HepG2 (cell line): Measurements from ENCODE around the gene PRUNE1. TPM values are rescaled to one million over a fixed set of nuclear protein-coding genes. Genes with fewer than 3 reads are reported as not detected.

Source experiments
- E2F2 ChIP-seq: sonication (generic); formaldehyde crosslinking; IDR thresholded peaks from 2 replicates; pipeline ENCODE4 v1.4.0; 2020; ENCODE audit warnings: missing genetic modification reagents, borderline replicate concordance
- GFI1 ChIP-seq: sonication (generic); formaldehyde crosslinking; IDR thresholded peaks from 2 replicates; pipeline ENCODE4 v1.5.0; 2020; ENCODE audit warnings: missing genetic modification reagents, mild to moderate bottlenecking, borderline replicate concordance
- HNRNPK ChIP-seq: fragments of 200-400 bp; formaldehyde crosslinking; IDR thresholded peaks from 2 replicates; pipeline ENCODE4 v1.6.1; 2018; ENCODE audit warnings: low read length, low read depth, moderate library complexity, mild to moderate bottlenecking; ENCODE audit not compliant: poor library complexity, severe bottlenecking
- HOXA5 ChIP-seq: sonication (generic); formaldehyde crosslinking; IDR thresholded peaks from 2 replicates; pipeline ENCODE4 v1.4.0; 2020; ENCODE audit warnings: missing genetic modification reagents
- MLLT10 ChIP-seq: sonication (generic); formaldehyde crosslinking; IDR thresholded peaks from 2 replicates; pipeline ENCODE4 v1.4.0; 2020; ENCODE audit warnings: missing genetic modification reagents
- PRDM10 ChIP-seq: sonication (generic); formaldehyde crosslinking; IDR thresholded peaks from 2 replicates; pipeline ENCODE4 v1.4.0; 2020; ENCODE audit warnings: low read depth, missing genetic modification reagents
- SALL2 ChIP-seq: sonication (generic); formaldehyde crosslinking; IDR thresholded peaks from 2 replicates; pipeline ENCODE4 v1.8.1; 2023; ENCODE audit warnings: mild to moderate bottlenecking, missing genetic modification reagents, inconsistent platforms
- STAG1 ChIP-seq: sonication (generic); formaldehyde crosslinking; IDR thresholded peaks from 2 replicates; pipeline ENCODE4 v1.4.0; 2020; ENCODE audit warnings: missing genetic modification reagents
- ZC3H13 ChIP-seq: sonication (generic); formaldehyde crosslinking; IDR thresholded peaks from 2 replicates; pipeline ENCODE4 v1.8.1; 2023; ENCODE audit warnings: mild to moderate bottlenecking, missing genetic modification reagents, moderate library complexity
- ZNF512B ChIP-seq: sonication (generic); formaldehyde crosslinking; IDR thresholded peaks from 2 replicates; pipeline ENCODE4 v1.5.1; 2020; ENCODE audit warnings: missing genetic modification reagents, mild to moderate bottlenecking, borderline replicate concordance
- ZNF639 ChIP-seq: conservative IDR thresholded peaks from 2 replicates; pipeline ENCODE4 v1.6.1; 2018; ENCODE audit warnings: missing genetic modification reagents
- ZNF816 ChIP-seq: sonication (generic); formaldehyde crosslinking; IDR thresholded peaks from 2 replicates; pipeline ENCODE4 v1.8.0; 2022; ENCODE audit warnings: missing genetic modification reagents, mild to moderate bottlenecking, borderline replicate concordance
- polyA plus RNA-seq, 8 experiments: library from polyadenylated mRNA; depleted of rRNA in 3 of 8; stranded (reverse) in 7 of 8; unstranded in 1 of 8; fragments of >200 nt; fragmentation: Illumina TruSeq in 4 of 8; extraction: Trizol in 4 of 8; gene quantifications; 2 replicates each; pipeline versions ENCODE4 v1.2.1 to v1.2.3, GENCODE V29; 2011 to 2016; ENCODE audit warnings: low read depth in 4 of 8, missing spikeins in 1 of 8, mixed read lengths in 1 of 8; ENCODE audit not compliant: insufficient read depth in 1 of 8
- total RNA-seq, 5 experiments: library from RNA; depleted of rRNA; stranded (reverse); fragments of >200 nt; fragmentation: Illumina TruSeq; extraction: Trizol; gene quantifications; 2 replicates each; pipeline ENCODE4 v1.2.3, GENCODE V29; 2016; ENCODE audit warnings: low read depth in 1 of 5
- TF ChIP-seq, protein P1 (sequence below): IDR thresholded peaks from 2 replicates; pipeline ENCODE4 v1.6.1; 2016; ENCODE audit warnings: low read depth, control low read depth
- TF ChIP-seq, protein P2 (sequence below): sonication (generic); formaldehyde crosslinking; IDR thresholded peaks from 2 replicates; pipeline ENCODE4 v1.4.0; 2020; ENCODE audit warnings: mild to moderate bottlenecking, missing genetic modification reagents

Gene PRUNE1
- total and polyA plus RNA-seq, 2 of the 13 experiments (the other 11 are each of a cell fraction or from before 2014, with no cell fraction given) = 19.0 to 31.9 TPM

DNA sequence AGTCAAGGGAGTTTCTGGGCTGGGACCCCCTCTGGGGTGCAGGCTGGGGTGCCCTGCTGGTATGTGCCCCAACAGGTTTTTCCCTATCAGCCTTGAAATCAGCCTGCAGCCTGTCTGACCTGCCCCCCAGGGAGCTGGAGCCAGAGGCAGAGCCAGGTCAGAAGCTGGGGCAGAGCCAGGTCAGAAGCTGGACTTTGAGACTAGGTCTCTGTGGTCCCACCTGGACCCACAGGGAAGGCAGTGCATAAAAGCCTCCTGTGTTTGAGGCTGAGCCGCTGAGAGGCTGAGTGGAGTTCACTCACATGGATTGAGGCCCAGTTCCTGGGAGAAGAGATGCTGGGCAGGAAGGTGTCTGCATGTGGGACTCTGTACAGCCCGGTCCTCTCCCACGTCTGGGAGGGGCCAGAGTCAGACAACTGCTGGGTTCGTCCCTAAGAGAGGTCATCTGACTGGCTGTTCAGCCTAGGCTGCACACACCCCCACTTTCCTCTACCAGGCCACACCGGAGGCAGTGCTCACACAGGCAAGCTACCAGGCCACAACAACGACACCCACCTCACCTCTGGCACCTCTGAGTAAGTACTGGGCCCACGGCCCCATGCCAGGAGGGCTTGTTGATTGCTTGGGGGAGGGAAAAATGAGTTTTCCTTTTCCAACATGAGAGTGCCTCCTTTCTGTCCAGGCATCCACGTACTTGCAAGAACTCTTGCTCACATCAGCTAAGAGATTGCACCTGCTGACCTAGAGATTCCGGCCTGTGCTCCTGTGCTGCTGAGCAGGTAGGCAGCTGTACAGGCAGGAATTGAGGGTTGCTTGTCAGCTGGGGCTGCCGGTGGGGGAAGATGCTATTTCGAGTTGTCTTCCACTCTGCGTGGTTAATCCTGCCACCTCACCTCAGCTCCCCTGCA is 26.2 kb upstream of the PRUNE1 start, which contains the start of gene ANXA9 (continued):
- TF ChIP-seq PRDM10 (CRISPR knock-in tag) (no peak), HOXA5 (CRISPR knock-in tag) (peak; percentile 28; the same call in 1 of the 2 replicates), E2F2 (CRISPR knock-in tag) (no peak), ZC3H13 (CRISPR knock-in tag) (no peak), STAG1 (CRISPR knock-in tag) (no peak), MLLT10 (CRISPR knock-in tag) (no peak), ZNF639 (no peak), GFI1 (CRISPR knock-in tag) (peak; percentile 20; the same call in 1 of the 2 replicates), ZNF512B (CRISPR knock-in tag) (0 out of 2 replicates have a peak, but pooled peaks have one; percentile 48), HNRNPK (no peak), ZNF816 (CRISPR knock-in tag) (no peak), SALL2 (no peak; the same call in 1 of the 2 replicates)
- TF ChIP-seq, protein P1, sequence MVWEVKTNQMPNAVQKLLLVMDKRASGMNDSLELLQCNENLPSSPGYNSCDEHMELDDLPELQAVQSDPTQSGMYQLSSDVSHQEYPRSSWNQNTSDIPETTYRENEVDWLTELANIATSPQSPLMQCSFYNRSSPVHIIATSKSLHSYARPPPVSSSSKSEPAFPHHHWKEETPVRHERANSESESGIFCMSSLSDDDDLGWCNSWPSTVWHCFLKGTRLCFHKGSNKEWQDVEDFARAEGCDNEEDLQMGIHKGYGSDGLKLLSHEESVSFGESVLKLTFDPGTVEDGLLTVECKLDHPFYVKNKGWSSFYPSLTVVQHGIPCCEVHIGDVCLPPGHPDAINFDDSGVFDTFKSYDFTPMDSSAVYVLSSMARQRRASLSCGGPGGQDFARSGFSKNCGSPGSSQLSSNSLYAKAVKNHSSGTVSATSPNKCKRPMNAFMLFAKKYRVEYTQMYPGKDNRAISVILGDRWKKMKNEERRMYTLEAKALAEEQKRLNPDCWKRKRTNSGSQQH = 0 out of 2 replicates have a peak, but pooled peaks have one; percentile 69
- TF ChIP-seq, protein P2, sequence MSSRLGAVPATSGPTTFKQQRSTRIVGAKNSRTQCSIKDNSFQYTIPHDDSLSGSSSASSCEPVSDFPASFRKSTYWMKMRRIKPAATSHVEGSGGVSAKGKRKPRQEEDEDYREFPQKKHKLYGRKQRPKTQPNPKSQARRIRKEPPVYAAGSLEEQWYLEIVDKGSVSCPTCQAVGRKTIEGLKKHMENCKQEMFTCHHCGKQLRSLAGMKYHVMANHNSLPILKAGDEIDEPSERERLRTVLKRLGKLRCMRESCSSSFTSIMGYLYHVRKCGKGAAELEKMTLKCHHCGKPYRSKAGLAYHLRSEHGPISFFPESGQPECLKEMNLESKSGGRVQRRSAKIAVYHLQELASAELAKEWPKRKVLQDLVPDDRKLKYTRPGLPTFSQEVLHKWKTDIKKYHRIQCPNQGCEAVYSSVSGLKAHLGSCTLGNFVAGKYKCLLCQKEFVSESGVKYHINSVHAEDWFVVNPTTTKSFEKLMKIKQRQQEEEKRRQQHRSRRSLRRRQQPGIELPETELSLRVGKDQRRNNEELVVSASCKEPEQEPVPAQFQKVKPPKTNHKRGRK = no peak
